ENCODE measurements around the gene ABCD1. TPM values are rescaled to one million over a fixed set of nuclear protein-coding genes. Genes with fewer than 3 reads are reported as not detected.
A peak's percentile ranks its signal among the peaks of the same experiment; 100 is the strongest.

ABCD1 gene
- total and polyA plus RNA-seq, 9 donors = 1.4 to 11.1 (median 8.3) TPM

- DNase-seq = peak; percentile 32 to 62 (median 55)
- Histone ChIP-seq H3K27ac (peak overlapping the region; percentile 13 to 83), H3K36me3 (no peaks in the 10 kb centered on the region), H3K9me3 (no peaks in the 10 kb centered on the region), H3K4me1 (ENCODE audit: insufficient read depth) (no peaks in the 10 kb centered on the region), H3K27me3 (no peaks in the 10 kb centered on the region), H3K4me3 (peak overlapping the region; percentile 83)
- intact Hi-C loops (cut with DNase I) = no loop called here
- WGBS, 3 donors = 30 to 43% (median 33%) methylated on average over 62 to 78 of the region's 78 CpGs
- no peak for TF ChIP-seq POLR2A (IDR thresholded peaks at IDR 0.05)
- peak in 1 of 3 donors; percentile 31 for TF ChIP-seq CTCF (IDR thresholded peaks at IDR 0.05)
- TF ChIP-seq EP300 (IDR thresholded peaks at IDR 0.05) = no peak
Measured at GRCh38 chrX:153723351-153724251, 1.1 kb upstream of the ABCD1 start.

DNA sequence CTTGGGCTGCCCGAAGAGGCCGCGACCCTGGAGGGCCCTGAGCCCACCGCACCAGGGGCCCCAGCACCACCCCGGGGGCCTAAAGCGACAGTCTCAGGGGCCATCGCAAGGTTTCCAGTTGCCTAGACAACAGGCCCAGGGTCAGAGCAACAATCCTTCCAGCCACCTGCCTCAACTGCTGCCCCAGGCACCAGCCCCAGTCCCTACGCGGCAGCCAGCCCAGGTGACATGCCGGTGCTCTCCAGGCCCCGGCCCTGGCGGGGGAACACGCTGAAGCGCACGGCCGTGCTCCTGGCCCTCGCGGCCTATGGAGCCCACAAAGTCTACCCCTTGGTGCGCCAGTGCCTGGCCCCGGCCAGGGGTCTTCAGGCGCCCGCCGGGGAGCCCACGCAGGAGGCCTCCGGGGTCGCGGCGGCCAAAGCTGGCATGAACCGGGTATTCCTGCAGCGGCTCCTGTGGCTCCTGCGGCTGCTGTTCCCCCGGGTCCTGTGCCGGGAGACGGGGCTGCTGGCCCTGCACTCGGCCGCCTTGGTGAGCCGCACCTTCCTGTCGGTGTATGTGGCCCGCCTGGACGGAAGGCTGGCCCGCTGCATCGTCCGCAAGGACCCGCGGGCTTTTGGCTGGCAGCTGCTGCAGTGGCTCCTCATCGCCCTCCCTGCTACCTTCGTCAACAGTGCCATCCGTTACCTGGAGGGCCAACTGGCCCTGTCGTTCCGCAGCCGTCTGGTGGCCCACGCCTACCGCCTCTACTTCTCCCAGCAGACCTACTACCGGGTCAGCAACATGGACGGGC is 579 bp downstream of the ABCD1 start:
- H3K4me3 ChIP-seq = peak overlapping the region; percentile 83
- H3K27me3 ChIP-seq = no peaks in the 10 kb centered on the region
- intact Hi-C loops (cut with DNase I) = no loop called here
- WGBS, 3 donors = 80 to 86% (median 83%) methylated on average over 35 to 55 of the region's 55 CpGs
- no peaks in the 10 kb centered on the region for H3K36me3 ChIP-seq
- DNase-seq = peak in 3 of 5 donors; percentile 41 to 54 (median 49)
- H3K27ac ChIP-seq = peak overlapping the region; percentile 69 to 83
- TF ChIP-seq EP300 (IDR thresholded peaks at IDR 0.05) (no peak), CTCF (IDR thresholded peaks at IDR 0.05) (no peak), POLR2A (IDR thresholded peaks at IDR 0.05) (no peak)
- no peaks in the 10 kb centered on the region for H3K9me3 ChIP-seq
- H3K4me1 ChIP-seq (ENCODE audit: insufficient read depth) = no peaks in the 10 kb centered on the region

GRCh38 chrX:153725832-153726285 is 1.2 kb downstream of the ABCD1 start:
- H3K27me3 ChIP-seq = no peaks in the 10 kb centered on the region
- WGBS, 3 donors = 84 to 94% (median 88%) methylated on average over 35 of the region's 35 CpGs
- H3K27ac ChIP-seq = peak overlapping the region in 1 of 2 donors; percentile 75
- intact Hi-C loops (cut with DNase I) = no loop called here
- no peaks in the 10 kb centered on the region for H3K36me3 ChIP-seq
- no peaks in the 10 kb centered on the region for H3K9me3 ChIP-seq
- no peaks in the 10 kb centered on the region for H3K4me1 ChIP-seq (ENCODE audit: insufficient read depth)
- peak in 2 of 5 donors; percentile 29 to 47 for DNase-seq
- no peak for TF ChIP-seq CTCF (IDR thresholded peaks at IDR 0.05)
- TF ChIP-seq POLR2A (IDR thresholded peaks at IDR 0.05) = no peak
- TF ChIP-seq EP300 (IDR thresholded peaks at IDR 0.05) = no peak
- peak overlapping the region; percentile 18 for H3K4me3 ChIP-seq

DNA sequence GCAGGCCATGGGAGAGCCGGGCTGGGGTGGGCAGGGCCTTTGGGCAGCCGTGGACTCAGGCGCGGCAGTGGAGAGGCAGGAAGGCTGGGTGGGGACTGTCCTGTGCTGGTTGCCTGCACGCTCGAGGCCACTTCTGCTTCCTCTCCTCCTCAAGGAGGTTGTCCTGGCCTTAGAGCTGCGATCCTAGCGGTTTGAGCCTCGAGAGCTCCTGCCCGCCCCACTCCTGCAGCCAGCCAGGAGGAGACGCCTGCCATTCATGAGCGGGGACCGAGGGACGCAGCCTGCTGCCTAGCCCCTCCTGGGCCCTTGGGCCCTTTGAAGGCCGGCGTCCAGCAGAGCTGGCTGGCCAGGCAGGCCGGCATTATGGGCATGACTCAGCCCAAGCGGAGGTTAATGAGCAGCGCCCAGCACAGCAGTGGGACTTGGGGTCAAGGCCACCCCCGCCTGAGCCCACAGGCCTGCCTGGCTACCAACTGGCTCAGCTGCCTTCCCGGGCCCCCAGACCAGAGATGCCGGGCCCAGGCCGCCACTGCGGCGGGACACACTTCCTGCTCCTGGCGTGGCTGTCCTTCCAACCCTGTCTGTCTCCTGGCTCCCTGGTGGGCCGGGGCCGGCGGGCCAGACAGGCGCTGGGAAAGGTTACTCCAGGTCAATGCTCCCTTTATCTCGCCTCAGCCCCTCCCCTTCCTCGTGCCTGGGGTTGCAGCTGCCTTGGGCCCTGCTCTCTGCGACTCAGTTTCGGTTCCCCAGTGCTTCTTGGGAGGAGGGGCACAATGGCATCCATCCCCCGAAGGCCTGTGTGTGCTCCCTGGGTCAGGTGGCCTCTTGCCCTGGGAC is 1.8 kb downstream of the ABCD1 start:
- 43 to 56% (median 54%) methylated on average over 21 to 35 of the region's 35 CpGs for WGBS, 3 donors
- TF ChIP-seq CTCF (IDR thresholded peaks at IDR 0.05) (no peak), POLR2A (IDR thresholded peaks at IDR 0.05) (no peak), EP300 (IDR thresholded peaks at IDR 0.05) (no peak)
- Histone ChIP-seq H3K27me3 (no peaks in the 10 kb centered on the region), H3K9me3 (no peaks in the 10 kb centered on the region), H3K27ac (peak overlapping the region in 1 of 2 donors; percentile 75), H3K4me3 (peak overlapping the region; percentile 18), H3K4me1 (ENCODE audit: insufficient read depth) (no peaks in the 10 kb centered on the region), H3K36me3 (no peaks in the 10 kb centered on the region)
- peak; percentile 63 to 77 (median 67) for DNase-seq
- intact Hi-C loops (cut with DNase I) = no loop called here

Data from ovary (tissue), 9 donors.